ENCODE results near the gene ASPN. TPM values are rescaled to one million over a fixed set of nuclear protein-coding genes. Genes with fewer than 3 reads are reported as not detected.

The ASPN gene
- total and polyA plus RNA-seq, 2 of the 13 experiments (the other 11 are each of a cell fraction or from before 2014, with no cell fraction given), result not detected

GRCh38 chr9:92467511-92467910 lies 14.8 kb downstream of the ASPN start:
- POLR2A ChIA-PET, result no interaction called here
- CTCF ChIA-PET (ENCODE audit: low intra/inter-chr PET ratio, low total read pairs), result no interaction called here
- 89% methylated on average over 2 of the region's 2 CpGs for WGBS (ENCODE audit: low lambda C conversion rate)

More at GRCh38 chr9:92467511-92467910, 14.8 kb downstream of the ASPN start:
- TF ChIP-seq TCF7 (IDR thresholded peaks at IDR 0.05; ENCODE audit: low read depth) (no peak), PBX3 (CRISPR knock-in tag; IDR thresholded peaks at IDR 0.05; ENCODE audit: borderline replicate concordance) (no peak), ZNF773 (CRISPR knock-in tag; IDR thresholded peaks at IDR 0.05; ENCODE audit: borderline replicate concordance) (no peak), FOSL1 (CRISPR knock-in tag; IDR thresholded peaks at IDR 0.05; ENCODE audit: borderline replicate concordance) (no peak), MTA1 (CRISPR knock-in tag; IDR thresholded peaks at IDR 0.05; ENCODE audit: borderline replicate concordance) (no peak), PHB2 (IDR thresholded peaks at IDR 0.05; ENCODE audit: partially characterized antibody) (no peak), ZC3H13 (CRISPR knock-in tag; IDR thresholded peaks at IDR 0.05) (no peak), ZNF10 (CRISPR knock-in tag; IDR thresholded peaks at IDR 0.05; ENCODE audit: borderline replicate concordance, low read depth) (no peak), AHR (CRISPR knock-in tag; IDR thresholded peaks at IDR 0.05) (no peak), ZNF253 (CRISPR knock-in tag; IDR thresholded peaks at IDR 0.05; ENCODE audit: borderline replicate concordance) (no peak), KLF12 (CRISPR knock-in tag; IDR thresholded peaks at IDR 0.05; ENCODE audit: borderline replicate concordance) (no peak), ZFP82 (CRISPR knock-in tag; IDR thresholded peaks at IDR 0.05; ENCODE audit: borderline replicate concordance) (no peak), IRF2 (CRISPR knock-in tag; IDR thresholded peaks at IDR 0.05) (no peak), BATF2 (CRISPR knock-in tag; IDR thresholded peaks at IDR 0.05) (no peak), ZNF746 (CRISPR knock-in tag; IDR thresholded peaks at IDR 0.05) (no peak), ZNF777 (CRISPR knock-in tag; IDR thresholded peaks at IDR 0.05) (no peak), ZNF138 (CRISPR knock-in tag; IDR thresholded peaks at IDR 0.05; ENCODE audit: low read depth) (no peak)
- no peak for ATAC-seq
- intact Hi-C loops (cut with micrococcal nuclease; ENCODE audit: unreplicated experiment), result no loop called here
- no peaks in the 10 kb centered on the region for H3K79me2 ChIP-seq (ENCODE audit: insufficient read depth, low read length)
- BruUV-seq (replicated peaks), result no TSS peak
- FAIRE-seq, result no peak
- H4K20me1 ChIP-seq (ENCODE audit: insufficient read depth, low read length), result no peaks in the 10 kb centered on the region
- H3K9ac ChIP-seq (ENCODE audit: insufficient read depth, low read depth, low read length), result no peak overlapping the region
- H3K36me3 ChIP-seq (replicated peaks in 1 of 2; ENCODE audit: control insufficient read depth in 1 of 2, insufficient read depth in 2 of 2, low read length in 2 of 2), result no peaks in the 10 kb centered on the region
- H3K4me2 ChIP-seq (ENCODE audit: low read depth, low read length), result no peak overlapping the region
- no peak overlapping the region for H2AFZ ChIP-seq (ENCODE audit: low read length)
- DNase-seq (ENCODE audit: low spot score), result no peak
- no peaks in the 10 kb centered on the region for H3K27me3 ChIP-seq (ENCODE audit: control insufficient read depth in 1 of 2, insufficient read depth in 2 of 2, low read length in 2 of 2)
- in situ Hi-C loops (cut with HindIII; ENCODE audit: extremely low pct_ligation_motif_present, low pct_unique_long_range_greater_than_20kb), result no loop called here
- no peak overlapping the region for H3K4me3 ChIP-seq (replicated peaks in 1 of 3; ENCODE audit: insufficient read depth in 1 of 3, low read depth in 2 of 3, low read length in 3 of 3)
- H3K4me1 ChIP-seq (ENCODE audit: insufficient read depth, low read length), result no peaks in the 10 kb centered on the region
- no peaks in the 10 kb centered on the region for H3K9me3 ChIP-seq (ENCODE audit: low read length)
- no peak overlapping the region for H3K27ac ChIP-seq (ENCODE audit: extremely low read length, insufficient read depth, low read length)

Data from HepG2 (cell line).